C1 segment of cervical spinal cord (tissue), 14 donors: ENCODE results near the gene TIMM9.
"Not testable (repeated sequence)": the region's sequence is repeated elsewhere in the genome, so short reads cannot be mapped to it uniquely, and the experiment has no call there.

Experiments
- DNase-seq, 14 donors: peaks; one replicate each; lab custom pipeline; 2025; lab: John Stamatoyannopoulos, UW

Gene TIMM9

GRCh38 chr14:58398895-58399294, 28.4 kb downstream of the TIMM9 start:
- DNase-seq = no peak

GRCh38 chr14:58398495-58398894, 28.8 kb downstream of the TIMM9 start:
- no peak for DNase-seq

- DNase-seq = no peak
Observed at GRCh38 chr14:58397156-58397555, 30.2 kb downstream of the TIMM9 start.

GRCh38 chr14:58395812-58396788, 31.2 kb downstream of the TIMM9 start, which contains the start of gene TOMM20L:
TOMM20L (plus strand) TSS chr14:58395930; CDS start chr14:58395958, 28 bp downstream.
- peak in 11 of 14 donors; percentile 22 to 71 (median 46) for DNase-seq

GRCh38 chr14:58395562-58395811, 31.8 kb downstream of the TIMM9 start:
- DNase-seq = no peak

- no peak for DNase-seq
Observed at GRCh38 chr14:58390830-58391229, 36.5 kb downstream of the TIMM9 start.

- DNase-seq = no peak
Observed at GRCh38 chr14:58376791-58377190, 50.5 kb downstream of the TIMM9 start.

GRCh38 chr14:58368956-58369355, 58.4 kb downstream of the TIMM9 start:
- no peak for DNase-seq

- DNase-seq = no peak
Observed at GRCh38 chr14:58367296-58367695, 60.0 kb downstream of the TIMM9 start.

- DNase-seq = no peak
Observed at GRCh38 chr14:58364316-58364715, 63.0 kb downstream of the TIMM9 start.

- DNase-seq = peak in 1 of 14 donors; percentile 24
Observed at GRCh38 chr14:58362798-58363412, 64.4 kb downstream of the TIMM9 start.

- DNase-seq = not testable (repeated sequence)
Observed at GRCh38 chr14:58362272-58362671, 65.1 kb downstream of the TIMM9 start.
